NCI-H1092 treated with DMSO at 0.1 percent for 48 hours (cell line): Measurements from ENCODE around the gene HIP1R.
"Not testable (repeated sequence)": the region's sequence is repeated elsewhere in the genome, so short reads cannot be mapped to it uniquely, and the experiment has no call there.

Experiments
- DNase-seq: peaks from one replicate; lab custom pipeline; 2025; lab: John Stamatoyannopoulos, UW

Gene HIP1R

GRCh38 chr12:122893208-122894153 is 58.2 kb downstream of the HIP1R start:
- DNase-seq, result no peak

GRCh38 chr12:122894193-122895121 is 59.2 kb downstream of the HIP1R start:
- no peak for DNase-seq

DNA sequence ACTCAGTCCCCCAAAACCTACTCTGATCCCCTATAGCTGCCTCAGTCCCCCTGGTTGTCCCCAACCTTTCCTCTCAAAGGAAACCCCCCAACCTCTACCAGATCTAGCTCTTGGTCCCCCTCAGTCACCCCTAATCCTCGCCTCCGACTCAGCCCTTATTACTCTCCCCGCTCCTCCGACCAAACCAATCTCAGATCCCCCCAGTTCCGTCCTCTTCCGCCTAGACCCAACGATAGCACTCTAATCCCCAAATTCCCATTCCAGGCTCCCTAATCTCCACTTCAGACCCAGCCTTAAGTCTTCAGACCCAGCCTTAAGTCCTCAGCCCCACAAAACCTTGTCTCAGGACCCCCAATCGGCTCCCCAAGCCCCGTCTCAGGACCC is 60.1 kb downstream of the HIP1R start:
- DNase-seq, result no peak

- DNase-seq, result peak; percentile 38
Measured at GRCh38 chr12:122895704-122896636, 60.7 kb downstream of the HIP1R start, which contains the start of gene VPS37B. VPS37B (minus strand) TSS chr12:122896124; CDS start chr12:122896062, 62 bp downstream.

DNA sequence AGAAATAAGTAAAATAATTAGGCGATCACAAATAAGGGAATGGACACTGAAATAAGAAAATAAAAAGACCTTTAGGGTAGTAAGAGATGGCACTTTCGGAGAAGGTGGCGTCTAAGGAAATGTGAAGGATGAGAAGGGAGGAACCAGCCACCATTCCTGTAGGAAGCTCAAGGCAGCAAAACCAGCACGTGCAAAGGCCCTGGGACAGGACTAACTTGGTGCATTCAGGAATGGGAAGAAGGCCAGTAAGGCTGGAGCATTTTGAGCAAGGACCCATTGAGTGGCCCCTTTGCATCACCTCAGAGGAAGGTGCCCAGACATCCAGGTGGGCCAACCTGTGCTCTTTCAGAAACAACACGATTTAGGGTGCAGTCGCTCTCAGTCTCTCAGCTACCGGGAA is 61.4 kb downstream of the HIP1R start:
- DNase-seq, result no peak

GRCh38 chr12:122899887-122900286 is 64.6 kb downstream of the HIP1R start:
- DNase-seq, result no peak

GRCh38 chr12:122902854-122903692 is 67.8 kb downstream of the HIP1R start:
- no peak for DNase-seq

DNA sequence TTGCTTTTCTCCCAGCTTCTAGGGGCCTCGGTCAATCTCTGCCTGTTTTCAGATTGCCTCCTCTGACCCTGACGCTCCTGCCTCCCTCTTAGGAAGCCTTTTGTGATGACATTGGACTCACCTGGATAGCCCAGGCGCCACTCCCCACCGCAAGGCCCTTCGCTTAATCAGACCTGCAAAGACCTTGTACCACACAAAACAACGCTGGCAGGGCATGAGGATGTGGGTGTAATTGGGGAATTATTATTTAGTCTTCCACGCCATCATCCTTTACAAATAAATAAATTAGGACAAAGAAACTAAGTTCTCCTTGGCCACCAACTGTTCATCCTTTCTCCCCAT is 68.4 kb downstream of the HIP1R start:
- no peak for DNase-seq

- not testable (repeated sequence) for DNase-seq
Measured at GRCh38 chr12:122905258-122905657, 70.0 kb downstream of the HIP1R start.

GRCh38 chr12:122908915-122909314 is 73.7 kb downstream of the HIP1R start:
- DNase-seq, result no peak

- DNase-seq, result peak; percentile 80
Measured at GRCh38 chr12:122909442-122910288, 74.4 kb downstream of the HIP1R start.
